ENCODE results near the gene CPEB3. TPM values are rescaled to one million over a fixed set of nuclear protein-coding genes. Genes with fewer than 3 reads are reported as not detected.
A peak's percentile ranks its signal among the peaks of the same experiment; 100 is the strongest.
"Not testable (repeated sequence)": the region's sequence is repeated elsewhere in the genome, so short reads cannot be mapped to it uniquely, and the experiment has no call there.

The CPEB3 gene
- total RNA-seq, 1 experiment from 2014 or later = 0.72 TPM

GRCh38 chr10:92142949-92143348 lies 147.9 kb downstream of the CPEB3 start:
- DNase-seq (ENCODE audit: low read depth) = no peak

GRCh38 chr10:92142512-92142911 lies 148.4 kb downstream of the CPEB3 start:
- no peak for DNase-seq (ENCODE audit: low read depth)

GRCh38 chr10:92141147-92141546 lies 149.7 kb downstream of the CPEB3 start:
- not testable (repeated sequence) for DNase-seq (ENCODE audit: low read depth)

- DNase-seq (ENCODE audit: low read depth) = not testable (repeated sequence)
Observed at GRCh38 chr10:92134049-92134448, 156.8 kb downstream of the CPEB3 start.

GRCh38 chr10:92131275-92131820 lies 159.5 kb downstream of the CPEB3 start:
- DNase-seq (ENCODE audit: low read depth) = no peak

GRCh38 chr10:92130622-92131274 lies 160.1 kb downstream of the CPEB3 start:
- no peak for DNase-seq (ENCODE audit: low read depth)

GRCh38 chr10:92126100-92126650 lies 164.7 kb downstream of the CPEB3 start:
- peak; percentile 66 for DNase-seq (ENCODE audit: low read depth)

- DNase-seq (ENCODE audit: low read depth) = no peak
Observed at GRCh38 chr10:92125144-92125543, 165.7 kb downstream of the CPEB3 start.

GRCh38 chr10:92124616-92125143 lies 166.2 kb downstream of the CPEB3 start:
- peak; percentile 48 for DNase-seq (ENCODE audit: low read depth)

GRCh38 chr10:92124020-92124419 lies 166.9 kb downstream of the CPEB3 start:
- DNase-seq (ENCODE audit: low read depth) = no peak

- no peak for DNase-seq (ENCODE audit: low read depth)
Observed at GRCh38 chr10:92122941-92123450, 167.9 kb downstream of the CPEB3 start.

GRCh38 chr10:92121686-92122492 lies 169.0 kb downstream of the CPEB3 start:
- DNase-seq (ENCODE audit: low read depth) = no peak

- DNase-seq (ENCODE audit: low read depth) = no peak
Observed at GRCh38 chr10:92119340-92119739, 171.5 kb downstream of the CPEB3 start.

- not testable (repeated sequence) for DNase-seq (ENCODE audit: low read depth)
Observed at GRCh38 chr10:92114917-92115316, 176.0 kb downstream of the CPEB3 start.

GRCh38 chr10:92113911-92114600 lies 176.8 kb downstream of the CPEB3 start:
- no peak for DNase-seq (ENCODE audit: low read depth)

GRCh38 chr10:92112462-92112861 lies 178.4 kb downstream of the CPEB3 start:
- no peak for DNase-seq (ENCODE audit: low read depth)

GRCh38 chr10:92111336-92111939 lies 179.4 kb downstream of the CPEB3 start:
- peak; percentile 29 for DNase-seq (ENCODE audit: low read depth)

- DNase-seq (ENCODE audit: low read depth) = peak; percentile 67
Observed at GRCh38 chr10:92110039-92110794, 180.7 kb downstream of the CPEB3 start.

GRCh38 chr10:92108747-92109146 lies 182.1 kb downstream of the CPEB3 start:
- DNase-seq (ENCODE audit: low read depth) = no peak

- no peak for DNase-seq (ENCODE audit: low read depth)
Observed at GRCh38 chr10:92108120-92108519, 182.8 kb downstream of the CPEB3 start.
